ENCODE results near the gene ARFIP1.
"Not testable (repeated sequence)": the region's sequence is repeated elsewhere in the genome, so short reads cannot be mapped to it uniquely, and the experiment has no call there.

Gene ARFIP1

DNA sequence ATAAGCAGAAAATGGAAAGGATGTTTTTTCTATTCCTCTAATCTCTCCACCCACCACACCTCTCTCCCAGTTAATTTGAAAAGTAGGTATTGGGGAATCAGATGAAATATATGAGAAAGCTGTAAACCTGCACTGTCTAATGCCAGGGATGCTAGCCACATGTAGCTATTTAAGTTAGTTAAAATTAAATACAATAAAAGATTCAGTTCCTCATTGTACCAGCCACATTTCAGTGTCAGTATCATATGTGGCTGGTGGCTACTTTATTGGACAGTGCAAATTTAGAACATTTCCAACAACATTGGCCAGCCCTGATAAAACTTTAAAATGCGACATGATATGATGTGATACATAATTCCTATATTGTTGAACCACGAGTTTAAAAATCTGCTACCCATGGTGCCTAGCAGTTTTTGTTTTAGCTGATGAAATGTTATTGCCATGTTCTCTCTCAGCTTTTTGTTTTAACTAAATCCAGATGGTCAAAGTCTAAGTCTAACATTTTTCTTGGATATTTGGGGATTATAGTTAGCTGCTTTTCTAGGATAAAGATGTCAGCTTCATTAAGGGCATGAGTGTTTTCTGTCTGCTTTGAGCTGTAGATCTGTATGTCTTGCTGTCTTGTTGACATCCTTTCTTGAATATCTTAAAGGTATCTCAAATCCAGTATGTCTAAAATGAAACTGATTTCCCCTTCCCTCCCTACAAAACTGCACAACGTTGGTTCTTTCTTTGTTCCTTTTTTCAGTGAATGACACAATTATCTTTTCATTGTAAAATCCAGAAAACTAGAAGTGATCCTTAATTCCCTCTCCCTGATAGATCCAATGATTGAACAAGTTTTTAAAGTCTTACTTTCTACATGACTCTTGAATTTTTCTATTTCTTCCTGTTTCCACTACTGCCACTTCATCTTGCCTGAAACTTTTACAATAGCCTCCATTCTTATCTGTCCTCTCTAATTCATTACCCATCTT is 6.2 kb downstream of the ARFIP1 start:
- DNase-seq (ENCODE audit: low read depth, low spot score): no peak

DNA sequence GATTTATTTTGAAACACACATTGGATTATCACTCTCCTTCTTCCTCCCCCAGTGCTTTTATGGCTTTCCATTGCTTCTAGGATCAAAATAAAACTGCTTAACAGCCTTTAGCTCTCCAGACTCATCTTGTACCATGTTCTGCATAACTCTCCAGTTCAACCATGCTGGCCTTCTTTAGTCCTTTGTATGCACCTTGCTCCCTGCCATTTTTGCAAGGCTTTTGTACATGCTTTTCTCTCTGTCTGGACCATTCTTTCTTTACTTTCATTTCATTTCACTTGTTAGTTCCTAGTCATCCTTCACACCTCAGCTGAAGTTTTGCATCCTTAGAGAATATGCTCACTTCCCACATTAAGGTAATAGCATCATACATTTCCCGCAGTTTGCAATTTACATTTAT is 6.9 kb downstream of the ARFIP1 start:
- no peak for DNase-seq (ENCODE audit: low read depth, low spot score)

DNA sequence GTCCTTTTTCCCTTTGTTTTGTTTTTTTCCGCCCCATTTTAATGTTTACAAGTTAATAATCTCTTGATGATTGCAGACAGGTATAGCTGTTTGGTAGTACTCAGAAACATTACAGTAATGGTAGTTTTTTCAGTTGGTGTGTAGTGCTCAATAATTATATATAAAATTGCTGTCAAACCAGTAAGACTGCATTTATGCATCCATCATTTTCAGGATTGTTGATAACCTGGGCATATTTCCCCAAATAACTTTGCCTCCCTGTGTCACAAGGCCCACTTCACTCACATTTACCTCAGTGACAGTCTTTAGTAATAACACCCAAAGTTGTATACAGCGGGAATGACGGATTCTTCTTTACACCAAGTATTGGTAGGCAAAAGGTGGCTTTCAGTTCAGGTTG is 16.1 kb downstream of the ARFIP1 start:
- no peak for DNase-seq (ENCODE audit: low read depth, low spot score)

DNA sequence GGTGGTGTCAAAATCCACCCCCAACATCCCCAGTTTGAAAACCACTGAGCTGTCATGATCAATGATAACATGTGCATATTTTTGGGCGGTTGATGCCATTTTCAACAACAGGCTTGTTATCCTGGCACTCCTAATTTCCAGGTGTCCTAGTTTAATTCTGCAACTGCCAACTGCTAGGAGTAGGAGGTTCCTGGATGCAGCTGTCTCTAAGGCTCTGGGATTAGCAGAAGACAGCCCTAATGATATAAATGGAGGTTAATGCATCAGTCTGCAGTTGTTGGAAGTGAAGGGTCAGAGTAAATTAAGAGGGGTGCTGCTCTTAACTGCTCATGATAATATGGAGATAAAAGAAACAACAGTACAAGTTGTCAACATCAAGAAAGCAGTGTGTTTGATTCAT is 23.8 kb downstream of the ARFIP1 start:
- no peak for DNase-seq (ENCODE audit: low read depth, low spot score)

DNA sequence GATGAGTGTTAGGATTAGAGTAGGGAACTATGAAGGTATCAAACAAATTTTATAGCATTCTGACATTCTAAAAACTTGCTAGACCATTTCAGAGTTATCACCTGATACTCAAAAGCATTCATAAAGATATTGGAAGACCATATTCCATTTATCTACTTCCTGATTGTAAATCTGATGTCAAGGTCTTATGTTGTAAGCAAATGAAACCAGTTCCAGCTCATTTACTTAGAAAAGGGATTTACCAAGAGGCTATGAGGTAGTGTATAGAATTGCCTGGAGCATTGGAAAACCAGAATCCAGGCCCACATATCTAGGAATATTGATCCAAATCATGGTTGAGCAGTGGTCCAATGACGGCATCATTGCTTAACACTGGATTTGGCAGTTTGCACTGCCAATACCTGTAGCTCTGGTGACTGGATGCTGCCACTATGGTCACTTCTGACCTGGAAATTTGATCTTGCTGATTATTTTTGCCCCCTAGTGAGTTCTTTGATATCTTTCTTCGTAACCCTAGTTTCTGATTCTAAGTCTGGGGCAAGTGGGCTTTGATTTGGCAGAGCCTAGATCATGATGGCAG is 25.4 kb downstream of the ARFIP1 start:
- DNase-seq (ENCODE audit: low read depth, low spot score): no peak

DNA sequence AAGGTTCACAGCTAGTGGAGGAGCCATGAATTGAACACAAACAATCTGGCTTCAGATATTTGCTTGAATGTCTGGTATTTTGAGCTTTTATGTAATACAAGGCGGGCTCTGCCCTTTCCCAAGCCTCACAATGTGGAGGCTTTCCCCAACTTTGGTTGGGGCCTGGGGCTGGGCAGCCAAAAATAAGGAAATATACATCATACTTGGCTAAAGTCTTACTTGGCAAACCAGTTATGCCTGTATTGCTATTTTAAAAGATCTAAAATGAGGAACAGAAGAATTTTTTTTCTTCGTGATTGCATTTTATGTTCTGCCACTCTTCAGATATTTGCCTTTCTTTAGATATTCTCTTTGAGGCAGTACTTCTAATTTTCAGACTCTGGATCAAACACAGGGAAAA is 26.1 kb downstream of the ARFIP1 start:
- DNase-seq (ENCODE audit: low read depth, low spot score): no peak

DNA sequence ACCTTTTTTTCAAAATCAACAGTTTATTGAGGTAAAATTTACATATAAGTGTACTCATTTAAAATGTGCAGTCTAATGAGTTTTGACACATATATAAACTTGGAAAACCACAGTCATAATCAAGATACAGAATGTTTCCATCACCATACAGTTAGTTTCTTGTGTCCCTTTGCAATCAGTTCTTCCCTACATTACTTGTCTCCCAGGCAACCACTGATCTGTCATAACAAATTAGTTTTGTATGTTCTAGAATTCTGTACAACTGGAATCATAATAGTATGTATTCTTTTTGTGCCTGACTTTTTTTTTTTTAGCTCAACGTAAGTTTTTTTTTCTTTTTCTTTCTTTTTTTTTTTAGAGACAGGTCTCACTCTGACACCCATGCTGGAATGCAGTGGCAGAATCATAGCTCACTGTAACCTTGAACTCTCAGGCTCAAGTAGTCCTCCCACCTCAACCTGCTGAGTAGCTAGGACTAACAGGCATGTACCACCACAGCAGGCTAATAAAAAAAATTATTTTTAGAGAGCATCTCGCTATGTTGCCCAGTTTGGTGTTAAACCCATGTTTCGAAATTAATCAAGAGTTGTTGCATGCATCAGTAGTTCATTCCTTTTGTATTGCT is 26.9 kb downstream of the ARFIP1 start:
- no peak for DNase-seq (ENCODE audit: low read depth, low spot score)

DNA sequence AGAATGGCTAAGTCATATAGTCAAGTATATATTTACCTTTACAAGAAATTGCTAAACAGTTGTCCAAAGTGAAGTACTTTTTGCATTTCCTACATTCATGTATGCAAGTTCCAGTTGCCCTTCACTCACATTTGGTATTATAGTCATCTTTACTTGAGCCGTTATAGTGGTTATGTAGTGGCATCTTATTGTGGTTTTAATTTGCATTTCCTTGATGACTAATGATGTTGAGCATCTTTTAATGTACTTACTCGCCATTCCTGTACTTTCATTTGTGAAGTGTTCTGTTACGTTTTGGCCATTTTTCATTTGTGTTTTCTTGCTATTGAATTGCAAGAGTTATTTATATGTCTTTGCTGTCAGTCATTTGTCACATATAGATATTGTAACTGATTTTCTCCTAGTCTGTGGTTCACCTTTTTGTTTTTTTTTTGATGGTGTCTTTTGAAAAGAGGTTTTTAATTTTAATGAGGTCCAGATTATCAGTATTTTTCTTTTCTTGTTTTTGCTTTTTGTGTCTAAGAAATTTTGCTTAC is 27.6 kb downstream of the ARFIP1 start:
- no peak for DNase-seq (ENCODE audit: low read depth, low spot score)

DNA sequence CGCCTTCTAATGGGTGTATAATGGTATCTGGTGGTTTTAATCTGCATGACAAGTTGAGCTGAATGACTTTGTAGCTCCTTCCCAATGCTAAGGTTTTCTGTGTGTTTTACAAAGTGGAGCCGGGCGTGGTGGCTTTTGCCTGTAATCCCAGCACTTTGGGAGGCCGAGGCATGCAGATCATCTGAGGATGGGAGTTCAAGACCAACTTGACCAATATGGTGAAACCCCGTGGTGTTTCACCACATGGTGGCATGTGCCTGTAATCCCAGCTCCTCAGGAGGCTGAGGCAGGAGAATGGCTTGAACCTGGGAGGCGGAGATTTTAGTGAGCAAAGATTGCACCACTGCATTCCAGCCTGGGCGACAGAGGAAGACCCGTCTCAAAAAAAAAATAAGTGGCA is 28.9 kb downstream of the ARFIP1 start:
- DNase-seq (ENCODE audit: low read depth, low spot score): no peak

DNA sequence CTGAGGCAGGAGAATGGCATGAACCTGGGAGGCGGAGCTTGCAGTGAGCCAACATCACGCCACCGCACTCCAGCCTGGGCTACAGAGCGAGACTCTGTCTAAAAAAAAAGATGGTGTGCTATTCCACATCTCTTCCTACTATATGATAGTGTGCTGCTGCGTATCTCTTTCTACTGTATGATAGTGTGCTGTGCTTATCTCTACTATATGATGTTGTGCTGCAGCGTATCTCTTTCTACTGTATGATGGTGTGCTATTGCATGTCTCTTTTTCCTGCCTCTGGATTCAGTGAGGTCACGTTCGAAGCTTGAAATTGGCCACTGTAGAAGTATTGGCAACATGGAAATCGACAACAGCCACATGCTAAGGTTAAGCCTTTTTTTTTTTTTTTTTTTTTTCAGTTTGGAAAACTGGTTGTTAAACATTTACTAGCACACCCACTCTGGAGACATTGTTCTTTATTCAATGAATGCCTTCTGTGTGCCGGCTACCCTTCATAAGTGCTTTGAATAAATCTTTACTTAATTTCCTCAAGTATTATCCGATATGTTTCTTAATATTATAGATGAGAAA is 31.0 kb downstream of the ARFIP1 start:
- DNase-seq (ENCODE audit: low read depth, low spot score): no peak

DNA sequence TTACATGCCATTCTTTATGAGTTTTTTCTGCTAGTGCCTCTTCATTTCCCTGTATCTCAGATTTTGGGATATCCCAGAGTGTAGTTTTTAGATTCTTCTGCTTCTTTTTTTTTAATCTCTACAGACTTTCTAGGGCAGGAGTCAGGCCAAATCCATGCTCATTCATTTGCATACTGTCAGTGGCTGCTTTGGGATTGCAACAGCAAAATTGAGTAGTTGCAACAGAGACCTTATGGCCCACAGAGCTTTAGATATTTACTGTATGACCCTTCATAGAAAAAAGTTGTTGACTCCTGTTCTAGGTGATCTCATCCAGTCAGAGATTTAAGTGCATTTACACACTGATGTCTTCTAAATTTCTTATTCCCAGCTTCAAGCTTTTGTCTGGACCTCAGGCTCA is 35.3 kb downstream of the ARFIP1 start:
- DNase-seq (ENCODE audit: low read depth, low spot score): no peak

DNA sequence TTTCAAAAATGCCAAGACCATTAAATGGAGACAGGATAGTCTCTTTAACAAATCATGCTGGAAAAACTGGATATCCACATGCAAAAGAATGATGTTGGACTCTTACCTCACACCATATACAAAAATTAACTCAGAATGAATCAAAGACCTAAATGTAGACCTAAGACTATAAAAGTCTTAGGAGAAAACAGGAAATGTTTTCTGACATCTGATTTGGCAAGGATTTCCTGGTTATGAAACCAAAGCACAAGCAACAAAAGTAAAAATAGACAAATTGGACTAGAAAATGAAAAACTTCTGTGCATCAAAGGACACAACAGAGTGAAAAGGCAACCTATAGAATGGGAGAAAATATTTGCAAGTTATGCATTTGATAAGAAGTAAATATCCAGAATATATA is 37.6 kb downstream of the ARFIP1 start:
- DNase-seq (ENCODE audit: low read depth, low spot score): no peak

DNA sequence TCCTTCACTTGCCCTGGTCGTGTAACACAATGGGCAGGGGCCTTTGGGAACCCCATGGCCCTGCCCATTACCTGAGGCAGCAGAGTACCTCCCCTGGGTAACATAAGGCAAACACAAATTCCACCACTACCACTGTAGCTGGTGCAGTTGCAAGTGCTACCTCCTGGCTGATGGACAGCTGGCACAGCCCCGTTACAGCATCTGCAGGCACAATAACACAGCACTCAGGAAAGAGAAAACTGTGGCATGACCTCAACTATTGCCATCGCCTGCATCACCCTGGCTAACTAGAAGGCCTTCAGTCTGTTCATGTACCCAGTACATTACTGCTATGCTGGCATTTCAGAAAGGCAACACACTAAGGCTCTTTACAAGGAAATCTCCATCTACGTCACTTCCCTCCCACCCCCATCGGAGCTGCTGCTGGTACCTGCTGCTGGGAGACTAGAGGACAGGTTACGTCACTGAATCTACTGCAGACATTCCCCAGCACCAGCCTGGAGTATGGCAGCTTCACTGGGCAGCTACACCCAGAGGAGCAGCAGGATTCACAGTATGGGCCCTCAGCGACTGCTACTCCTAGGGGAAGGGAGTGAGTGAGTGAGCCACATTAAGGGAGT is 39.4 kb downstream of the ARFIP1 start:
- DNase-seq (ENCODE audit: low read depth, low spot score): no peak

DNA sequence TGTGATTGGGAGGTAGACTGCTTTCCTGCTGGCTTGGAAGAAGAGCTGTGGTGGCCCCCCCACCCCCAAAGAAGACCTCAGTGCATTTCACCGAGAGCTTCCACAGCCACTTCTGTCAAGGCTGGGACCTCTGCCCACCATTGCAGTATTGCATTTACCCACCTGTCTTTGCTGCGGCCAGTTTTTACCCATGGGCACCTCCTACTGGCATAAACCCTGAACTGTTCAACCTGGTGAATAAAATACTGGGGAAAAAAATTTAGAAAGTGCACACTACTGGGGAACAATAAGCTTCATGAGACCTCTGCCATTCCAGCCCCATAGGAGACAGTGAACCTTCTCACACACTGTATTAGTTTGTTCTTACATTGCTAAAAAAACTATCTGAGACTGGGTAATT is 40.3 kb downstream of the ARFIP1 start:
- no peak for DNase-seq (ENCODE audit: low read depth, low spot score)

DNA sequence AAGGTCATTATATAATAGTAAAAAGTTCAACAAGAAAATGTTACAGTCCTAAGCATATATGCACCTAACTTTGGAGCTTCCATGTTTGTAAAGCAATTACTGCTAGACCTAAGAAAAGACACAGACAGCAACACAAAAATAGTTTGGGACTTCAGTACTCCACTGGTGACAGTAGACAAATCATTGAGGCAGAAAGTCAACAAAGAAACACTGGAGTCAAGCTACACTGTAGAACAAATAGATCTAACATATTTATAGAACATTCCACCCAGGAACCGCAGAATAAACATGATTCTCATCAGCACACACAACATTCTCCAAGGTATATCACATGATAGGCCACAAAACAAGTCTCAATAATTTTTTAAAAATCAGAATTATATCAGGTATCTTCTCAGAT is 42.6 kb downstream of the ARFIP1 start:
- no peak for DNase-seq (ENCODE audit: low read depth, low spot score)

DNA sequence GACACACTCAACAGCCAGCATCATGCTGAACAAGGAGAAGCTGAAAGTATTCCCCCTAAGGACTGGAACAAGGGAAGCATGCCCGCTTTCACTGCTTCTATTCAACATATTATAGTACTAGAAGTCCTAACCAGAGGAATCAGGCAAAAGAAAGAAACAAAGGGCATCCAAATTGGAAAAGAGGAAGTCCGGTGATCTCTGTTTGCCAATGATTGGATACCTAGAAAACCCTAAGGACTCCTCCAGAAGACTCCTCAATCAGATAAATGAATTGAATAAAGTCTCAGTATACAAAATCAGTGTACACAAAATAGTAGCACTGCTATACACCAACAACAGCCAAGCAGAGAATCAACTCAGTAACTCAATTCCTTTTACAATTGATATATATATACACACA is 44.8 kb downstream of the ARFIP1 start:
- DNase-seq (ENCODE audit: low read depth, low spot score): no peak

DNA sequence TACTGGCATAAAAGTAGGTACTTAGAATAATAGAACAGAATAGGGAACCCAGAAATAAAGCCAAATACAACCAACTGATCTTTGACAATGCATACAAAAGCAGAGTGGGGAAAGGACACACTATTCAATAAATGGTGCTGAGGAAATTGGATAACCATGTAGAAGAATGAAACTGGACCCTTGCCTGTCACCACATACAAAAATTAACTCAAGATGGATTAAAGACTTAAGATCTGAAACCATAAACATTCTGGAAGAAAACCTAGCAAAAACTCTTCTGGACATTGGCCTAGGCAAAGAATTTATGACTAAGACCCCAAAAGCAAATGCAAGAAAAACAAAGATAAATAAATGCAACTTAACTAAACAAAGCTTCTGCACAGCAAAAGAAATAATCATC is 45.6 kb downstream of the ARFIP1 start:
- DNase-seq (ENCODE audit: low read depth, low spot score): no peak

DNA sequence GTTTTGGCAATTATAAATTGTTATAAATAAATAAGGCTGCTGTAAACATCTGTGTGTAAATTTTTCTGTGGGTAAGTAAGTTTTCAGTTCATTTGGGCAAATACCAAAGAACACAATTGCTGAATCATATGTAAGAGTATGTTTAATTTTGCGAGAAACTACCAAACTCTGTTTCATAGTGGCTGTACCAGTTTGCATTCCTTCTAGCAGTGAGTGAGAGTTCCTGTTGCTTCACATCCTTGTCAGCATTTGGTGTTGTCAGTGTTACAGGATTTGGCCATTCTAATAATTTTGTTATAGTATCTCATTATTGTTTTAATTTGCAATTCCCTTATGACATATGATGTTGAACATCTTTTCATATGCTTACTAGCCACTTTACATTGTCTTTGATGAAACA is 48.4 kb downstream of the ARFIP1 start:
- DNase-seq (ENCODE audit: low read depth, low spot score): no peak

DNA sequence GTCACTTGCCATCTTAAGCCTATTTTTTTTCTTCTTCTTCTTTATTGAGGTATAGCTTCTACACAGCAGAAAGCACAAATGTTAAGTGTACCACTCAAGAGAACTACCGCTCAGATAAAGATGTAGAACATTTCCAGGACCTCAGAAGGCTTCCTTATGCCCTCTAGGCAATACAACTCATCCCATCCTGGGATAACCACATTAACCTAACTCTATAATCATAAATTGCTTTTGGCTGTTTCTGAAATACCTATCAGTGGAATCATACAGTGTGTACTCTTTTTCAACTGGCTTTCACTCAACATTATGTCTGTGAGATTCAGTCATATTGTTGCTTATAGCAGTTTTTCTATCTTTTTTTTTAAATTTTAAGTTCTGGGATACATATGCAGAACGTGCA is 51.7 kb downstream of the ARFIP1 start:
- DNase-seq (ENCODE audit: low read depth, low spot score): no peak

DNA sequence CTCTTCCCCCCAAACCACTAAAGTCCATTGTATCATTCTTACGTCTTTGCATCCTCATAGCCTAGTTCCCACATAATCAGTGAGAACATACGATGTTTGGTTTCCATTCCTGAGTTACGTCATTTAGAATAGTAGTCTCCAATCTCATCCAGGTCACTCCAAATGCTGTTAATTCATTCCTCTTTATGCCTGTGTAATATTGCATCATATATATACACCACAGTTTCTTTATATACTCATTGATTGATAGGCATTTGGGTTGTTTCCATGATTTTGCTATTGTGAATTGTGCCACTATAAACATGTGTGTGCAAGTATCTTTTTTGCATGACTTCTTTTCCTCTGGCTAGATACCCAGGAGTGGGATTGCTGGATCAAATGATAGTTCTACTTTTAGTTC is 57.2 kb downstream of the ARFIP1 start:
- no peak for DNase-seq (ENCODE audit: low read depth, low spot score)

DNA sequence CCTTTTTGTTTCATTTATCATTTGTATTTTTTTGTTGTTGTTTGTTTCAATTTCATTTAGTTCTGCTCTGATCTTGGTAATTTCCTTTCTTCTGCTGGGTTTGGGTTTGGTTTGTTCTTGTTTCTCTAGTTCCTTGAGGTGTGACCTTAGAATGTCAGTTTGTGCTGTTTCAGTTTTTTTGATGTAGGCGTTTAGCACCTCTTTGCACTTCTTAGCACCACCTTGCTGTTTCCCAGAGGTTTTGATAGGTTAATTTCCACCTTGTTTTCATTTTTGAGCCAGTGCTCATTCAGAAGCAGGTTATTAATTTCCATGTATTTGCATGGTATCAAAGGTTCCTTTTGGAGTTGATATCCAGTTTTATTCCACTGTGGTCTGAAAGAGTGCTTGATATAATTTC is 60.0 kb downstream of the ARFIP1 start:
- not testable (repeated sequence) for DNase-seq (ENCODE audit: low read depth, low spot score)

Data from brain pericyte (primary cell).